Measurements from ENCODE around the gene ZFP36L1. TPM values are rescaled to one million over a fixed set of nuclear protein-coding genes. Genes with fewer than 3 reads are reported as not detected.

The ZFP36L1 gene
- total RNA-seq, 1 experiment from 2014 or later: 240 TPM

DNA sequence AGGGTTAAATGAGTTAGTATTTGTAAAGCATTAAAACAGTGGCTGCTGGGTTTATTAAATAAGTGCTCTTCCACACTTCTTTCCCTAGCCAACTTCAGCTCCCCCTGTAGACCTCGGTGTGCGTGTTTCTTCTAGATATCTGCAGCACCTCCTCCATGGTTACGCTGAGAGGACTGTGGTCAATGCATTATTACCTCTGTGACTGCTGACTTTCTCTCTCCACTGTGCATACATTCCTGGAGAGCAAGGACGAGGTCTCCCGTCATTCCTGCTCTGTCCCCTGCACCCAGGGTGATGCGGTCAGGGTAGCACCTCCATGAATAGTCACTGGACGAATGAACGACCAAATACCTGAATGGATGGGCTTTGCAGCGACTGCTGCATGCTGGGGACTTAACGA lies 44.6 kb downstream of the ZFP36L1 start:
- no peaks in the 10 kb centered on the region for H3K4me1 Mint-ChIP-seq (ENCODE audit: low read depth, unreplicated experiment)
- no peak overlapping the region for H3K27ac Mint-ChIP-seq (ENCODE audit: unreplicated experiment)

DNA sequence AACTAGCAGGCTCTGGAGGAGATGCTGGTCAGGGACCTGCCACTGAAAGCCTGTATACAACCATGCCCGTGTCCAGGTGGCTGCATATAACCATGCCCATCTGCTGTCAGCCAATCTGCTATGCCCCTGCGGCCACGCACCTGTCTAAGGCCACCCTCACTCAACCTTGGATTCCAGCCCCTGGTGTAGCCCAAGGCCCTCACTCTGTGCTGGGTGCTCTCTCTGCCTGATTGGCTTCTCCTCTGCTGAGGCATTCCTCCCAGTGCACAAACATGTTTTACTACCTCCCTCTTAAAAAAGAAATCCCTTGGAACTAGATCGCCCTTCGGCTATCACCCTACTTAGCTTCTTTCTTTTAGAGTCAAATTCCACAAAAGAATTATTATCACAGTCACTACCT lies 45.5 kb downstream of the ZFP36L1 start:
- TF ChIP-seq, protein P1, sequence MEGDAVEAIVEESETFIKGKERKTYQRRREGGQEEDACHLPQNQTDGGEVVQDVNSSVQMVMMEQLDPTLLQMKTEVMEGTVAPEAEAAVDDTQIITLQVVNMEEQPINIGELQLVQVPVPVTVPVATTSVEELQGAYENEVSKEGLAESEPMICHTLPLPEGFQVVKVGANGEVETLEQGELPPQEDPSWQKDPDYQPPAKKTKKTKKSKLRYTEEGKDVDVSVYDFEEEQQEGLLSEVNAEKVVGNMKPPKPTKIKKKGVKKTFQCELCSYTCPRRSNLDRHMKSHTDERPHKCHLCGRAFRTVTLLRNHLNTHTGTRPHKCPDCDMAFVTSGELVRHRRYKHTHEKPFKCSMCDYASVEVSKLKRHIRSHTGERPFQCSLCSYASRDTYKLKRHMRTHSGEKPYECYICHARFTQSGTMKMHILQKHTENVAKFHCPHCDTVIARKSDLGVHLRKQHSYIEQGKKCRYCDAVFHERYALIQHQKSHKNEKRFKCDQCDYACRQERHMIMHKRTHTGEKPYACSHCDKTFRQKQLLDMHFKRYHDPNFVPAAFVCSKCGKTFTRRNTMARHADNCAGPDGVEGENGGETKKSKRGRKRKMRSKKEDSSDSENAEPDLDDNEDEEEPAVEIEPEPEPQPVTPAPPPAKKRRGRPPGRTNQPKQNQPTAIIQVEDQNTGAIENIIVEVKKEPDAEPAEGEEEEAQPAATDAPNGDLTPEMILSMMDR (IDR thresholded peaks at IDR 0.05; ENCODE audit: unreplicated experiment): no peak
- no TSS peak for BruUV-seq (replicated peaks)
- no peak for DNase-seq
- Mint-ChIP-seq H3K27me3 (ENCODE audit: unreplicated experiment) (peaks cover 14% of the 10 kb centered on the region), H3K9me3 (ENCODE audit: low read depth, unreplicated experiment) (no peaks in the 10 kb centered on the region), H3K27ac (ENCODE audit: unreplicated experiment) (no peak overlapping the region), H3K36me3 (ENCODE audit: insufficient read depth, unreplicated experiment) (no peaks in the 10 kb centered on the region), H3K4me1 (ENCODE audit: low read depth, unreplicated experiment) (no peaks in the 10 kb centered on the region), H3K4me3 (ENCODE audit: low read depth, unreplicated experiment) (no peak overlapping the region)
- intact Hi-C loops (cut with micrococcal nuclease; ENCODE audit: unreplicated experiment): no loop called here
- CTCF ChIA-PET: no interaction called here

More for the DNA sequence above, 44.6 kb downstream of the ZFP36L1 start:
- CTCF ChIA-PET: no interaction called here
- TF ChIP-seq, protein P1 (IDR thresholded peaks at IDR 0.05; ENCODE audit: unreplicated experiment): no peak
- no TSS peak for BruUV-seq (replicated peaks)
- Mint-ChIP-seq H3K4me3 (ENCODE audit: low read depth, unreplicated experiment) (no peak overlapping the region), H3K36me3 (ENCODE audit: insufficient read depth, unreplicated experiment) (no peaks in the 10 kb centered on the region), H3K9me3 (ENCODE audit: low read depth, unreplicated experiment) (no peaks in the 10 kb centered on the region), H3K27me3 (ENCODE audit: unreplicated experiment) (peaks cover 14% of the 10 kb centered on the region)
- no peak for DNase-seq
- intact Hi-C loops (cut with micrococcal nuclease; ENCODE audit: unreplicated experiment): no loop called here

DNA sequence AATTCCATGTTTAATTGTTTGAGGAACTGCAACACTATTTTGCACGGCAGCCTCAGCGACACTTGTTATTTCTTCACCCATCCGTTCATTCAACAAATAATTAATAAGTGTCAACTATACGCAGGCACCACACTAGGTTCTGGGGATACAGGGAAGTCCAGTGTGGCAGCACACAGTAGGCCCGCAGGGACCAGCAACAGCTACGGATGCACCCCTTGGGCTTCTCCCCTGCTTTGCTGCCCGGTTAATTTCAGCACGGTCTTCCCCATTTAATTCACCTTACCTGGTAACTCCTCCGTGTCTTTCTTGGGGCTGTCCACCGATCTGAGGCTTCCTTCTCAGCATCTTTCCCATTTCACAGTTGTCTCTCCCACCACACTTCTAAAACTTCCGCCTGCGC lies 48.3 kb downstream of the ZFP36L1 start:
- no peaks in the 10 kb centered on the region for H3K9me3 Mint-ChIP-seq (ENCODE audit: low read depth, unreplicated experiment)
- peaks cover 14% of the 10 kb centered on the region for H3K27me3 Mint-ChIP-seq (ENCODE audit: unreplicated experiment)
- TF ChIP-seq, protein P1 (IDR thresholded peaks at IDR 0.05; ENCODE audit: unreplicated experiment): no peak
- no peak for DNase-seq
- intact Hi-C loops (cut with micrococcal nuclease; ENCODE audit: unreplicated experiment): no loop called here
- CTCF ChIA-PET: no interaction called here
- no peak overlapping the region for H3K27ac Mint-ChIP-seq (ENCODE audit: unreplicated experiment)
- H3K36me3 Mint-ChIP-seq (ENCODE audit: insufficient read depth, unreplicated experiment): no peaks in the 10 kb centered on the region
- no peaks in the 10 kb centered on the region for H3K4me1 Mint-ChIP-seq (ENCODE audit: low read depth, unreplicated experiment)
- no TSS peak for BruUV-seq (replicated peaks)
- H3K4me3 Mint-ChIP-seq (ENCODE audit: low read depth, unreplicated experiment): no peak overlapping the region

DNA sequence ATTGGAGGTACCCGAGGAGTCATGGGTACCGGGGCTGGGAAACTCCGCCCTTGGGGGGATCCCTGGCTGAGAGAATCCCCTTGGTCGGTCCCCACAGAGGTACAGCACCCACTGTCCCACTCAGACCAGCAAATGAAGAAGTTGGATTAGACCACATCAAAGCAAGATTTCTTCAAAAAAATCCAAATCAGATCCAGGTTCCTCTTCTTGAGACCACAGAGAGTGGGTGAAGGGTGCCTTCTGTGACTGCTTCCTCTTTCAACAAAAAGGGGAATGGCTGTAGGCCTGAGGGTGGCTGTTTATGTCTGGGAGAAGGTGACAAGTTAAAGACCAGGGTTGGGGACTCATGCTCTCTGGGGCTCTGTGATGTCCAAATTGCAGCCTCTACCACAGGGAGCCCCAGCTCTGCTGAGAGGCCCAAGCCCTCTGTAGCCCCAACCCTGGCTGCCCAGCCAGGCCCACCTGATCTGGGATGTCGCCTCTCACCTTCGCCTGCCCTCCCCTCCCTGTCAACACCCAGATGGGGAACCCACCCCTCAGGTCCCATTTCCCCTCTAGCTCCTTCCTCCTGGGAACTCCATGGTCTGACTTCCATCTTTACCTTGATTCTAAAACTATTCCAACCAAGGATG lies 50.9 kb downstream of the ZFP36L1 start:
- peaks cover 9% of the 10 kb centered on the region for H3K27me3 Mint-ChIP-seq (ENCODE audit: unreplicated experiment)
- intact Hi-C loops (cut with micrococcal nuclease; ENCODE audit: unreplicated experiment): no loop called here
- no peak for DNase-seq
- H3K27ac Mint-ChIP-seq (ENCODE audit: unreplicated experiment): no peak overlapping the region
- no peaks in the 10 kb centered on the region for H3K4me1 Mint-ChIP-seq (ENCODE audit: low read depth, unreplicated experiment)
- H3K9me3 Mint-ChIP-seq (ENCODE audit: low read depth, unreplicated experiment): no peaks in the 10 kb centered on the region
- H3K4me3 Mint-ChIP-seq (ENCODE audit: low read depth, unreplicated experiment): no peak overlapping the region
- TF ChIP-seq, protein P1 (IDR thresholded peaks at IDR 0.05; ENCODE audit: unreplicated experiment): no peak
- BruUV-seq (replicated peaks): no TSS peak
- CTCF ChIA-PET: interaction anchor here (0.5 kb wide), 1 partner anchor 266 kb away, joined by 6 read pairs; no protein-coding TSS in a partner anchor
- no peaks in the 10 kb centered on the region for H3K36me3 Mint-ChIP-seq (ENCODE audit: insufficient read depth, unreplicated experiment)

Measured in Calu3 (cell line).